ENCODE measurements around the gene ANO10.
"Not testable (repeated sequence)": the region's sequence is repeated elsewhere in the genome, so short reads cannot be mapped to it uniquely, and the experiment has no call there.

The ANO10 gene

DNA sequence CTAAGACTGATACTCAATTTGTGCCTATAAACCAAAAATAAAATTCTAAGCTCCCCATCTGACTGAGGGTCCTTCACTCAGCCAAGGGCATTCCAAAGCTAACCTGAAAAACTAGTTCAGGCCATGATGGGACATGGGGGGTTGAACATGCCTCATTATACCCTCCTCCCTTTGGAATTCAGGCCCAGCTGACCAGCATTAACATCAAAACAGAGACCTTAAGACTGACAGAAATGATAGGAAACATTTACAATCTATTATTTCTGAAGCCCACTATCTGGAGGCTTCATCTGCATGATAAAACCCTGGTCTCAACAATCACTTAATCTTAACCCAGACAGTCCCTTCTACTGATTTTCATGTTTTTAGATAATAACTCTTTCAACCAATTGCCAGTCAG, 140.4 kb downstream of the ANO10 start:
- in situ Hi-C loops (cut with MboI; ENCODE audit: low sequenced_read_pairs) = no loop called here

DNA sequence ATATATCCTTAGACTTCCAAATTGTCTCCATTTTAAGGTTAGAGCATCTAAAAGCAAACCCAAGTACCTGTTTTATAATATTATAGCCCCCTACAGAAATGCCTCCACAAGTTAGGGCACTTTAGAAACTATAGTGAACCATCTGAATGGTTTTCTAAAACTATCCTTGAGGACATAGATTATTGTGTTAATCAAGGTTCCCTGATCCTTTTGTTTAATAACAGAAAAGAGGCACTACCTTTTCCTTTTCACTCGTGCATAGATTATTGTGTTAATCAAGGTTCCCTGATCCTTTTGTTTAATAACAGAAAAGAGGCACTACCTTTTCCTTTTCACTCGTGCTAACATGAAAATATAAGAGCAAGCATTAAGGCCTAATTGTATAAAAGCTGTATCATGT, 143.0 kb downstream of the ANO10 start:
- in situ Hi-C loops (cut with MboI; ENCODE audit: low sequenced_read_pairs) = not testable (repeated sequence)

DNA sequence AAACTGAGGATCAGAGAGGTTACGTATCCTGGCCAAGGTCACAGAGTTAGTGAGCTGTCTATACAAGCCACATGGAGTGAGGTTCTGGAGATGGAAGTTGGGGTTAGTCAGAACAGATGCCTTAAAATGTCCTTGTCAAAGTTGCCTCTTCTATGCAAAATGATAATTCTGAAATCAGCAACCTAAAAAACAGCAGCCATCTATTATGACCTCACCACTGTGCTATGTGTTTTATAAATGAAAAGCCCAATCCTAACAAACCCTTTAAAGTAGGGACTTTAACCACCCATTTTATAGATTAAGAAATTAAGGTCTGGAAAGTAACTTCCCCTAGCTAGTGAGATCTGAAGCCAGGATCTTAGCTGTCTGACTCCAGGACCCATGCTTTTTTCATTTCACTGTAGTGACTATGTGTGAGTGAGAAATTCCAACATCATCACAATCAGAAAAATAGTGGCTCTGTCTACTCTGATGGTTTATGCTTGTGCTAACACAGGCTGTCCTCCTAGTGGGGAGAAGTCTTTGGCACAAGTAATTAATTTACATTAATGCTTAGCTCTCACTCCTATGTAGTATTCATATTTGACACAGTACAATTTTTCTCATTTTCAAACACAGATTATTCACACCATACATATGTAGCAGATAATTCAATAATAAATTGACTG, 143.6 kb downstream of the ANO10 start:
- in situ Hi-C loops (cut with MboI; ENCODE audit: low sequenced_read_pairs) = no loop called here

DNA sequence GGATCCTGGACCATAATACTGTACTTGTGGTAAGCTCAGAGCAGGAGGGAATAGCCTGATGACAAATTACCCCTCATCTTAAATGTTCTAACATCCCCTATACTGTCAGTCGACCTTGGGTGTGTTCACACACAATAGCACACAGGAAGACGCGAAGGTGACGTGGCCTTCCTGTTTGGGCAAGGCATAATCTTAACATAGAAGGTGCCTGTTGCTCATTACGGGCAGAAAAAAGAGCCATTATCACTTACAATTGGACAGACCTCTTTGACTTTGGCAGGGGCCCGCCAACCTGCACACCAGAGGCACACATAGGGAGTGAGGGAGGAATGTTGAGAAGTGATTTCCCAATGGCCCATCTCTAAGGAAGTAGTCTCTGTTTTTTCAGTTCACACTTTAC, 144.2 kb downstream of the ANO10 start:
- in situ Hi-C loops (cut with MboI; ENCODE audit: low sequenced_read_pairs) = no loop called here

DNA sequence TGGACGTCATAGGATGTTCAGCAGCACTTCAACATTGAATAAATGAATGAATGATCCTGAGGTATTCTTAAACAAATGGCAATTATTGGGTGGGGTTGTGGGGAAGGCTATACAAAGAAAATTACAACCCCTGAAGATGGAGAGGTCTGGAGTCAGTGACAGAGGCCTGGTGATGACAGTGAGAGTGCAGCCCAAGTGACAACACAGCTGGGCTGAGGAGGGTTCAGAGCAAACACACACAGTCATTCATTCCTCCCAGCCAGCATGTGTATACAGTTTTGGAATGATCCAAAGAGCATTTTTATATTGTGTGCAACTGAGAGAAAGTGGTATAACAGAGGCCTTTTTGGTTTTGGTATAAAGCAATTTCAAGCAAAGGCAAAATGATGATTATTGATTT, 148.1 kb downstream of the ANO10 start:
- in situ Hi-C loops (cut with MboI; ENCODE audit: low sequenced_read_pairs) = no loop called here

DNA sequence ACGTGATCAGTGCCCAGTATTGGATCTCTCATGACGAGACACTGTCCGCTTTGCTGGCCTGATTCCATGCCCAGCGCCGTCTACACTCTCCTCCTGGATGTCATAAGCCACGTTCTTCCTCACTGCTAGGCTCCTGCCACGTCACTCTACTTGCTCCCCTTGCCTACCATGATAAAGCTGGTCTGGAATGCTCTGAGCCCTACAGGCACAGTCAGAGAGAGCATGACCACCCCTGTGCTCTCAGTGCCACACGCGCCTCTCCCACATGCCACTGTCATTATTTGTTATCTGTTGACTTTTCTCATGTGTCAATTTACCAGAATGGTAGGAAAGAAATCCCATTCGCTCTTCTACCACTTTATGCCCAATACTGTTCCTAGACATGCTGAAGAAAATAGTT, 148.6 kb downstream of the ANO10 start:
- in situ Hi-C loops (cut with MboI; ENCODE audit: low sequenced_read_pairs) = no loop called here

DNA sequence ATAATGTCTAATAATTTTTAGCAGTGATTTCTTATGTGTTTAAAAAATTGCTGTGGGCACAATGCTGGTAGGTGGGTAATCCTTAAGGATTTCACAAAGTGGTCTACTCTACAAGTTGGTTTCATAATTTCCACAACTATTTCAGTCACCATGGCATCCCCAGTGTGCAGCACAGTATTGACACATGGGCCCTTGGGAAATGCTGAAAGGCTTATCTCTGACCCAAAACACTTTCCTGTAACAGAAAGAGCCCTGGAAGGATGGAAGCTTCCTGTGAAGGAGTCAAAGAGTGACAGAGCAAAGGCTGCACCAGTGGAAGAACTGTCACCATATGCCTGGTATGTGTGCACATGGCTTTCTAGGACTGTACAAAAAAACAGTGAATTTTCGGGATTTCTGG, 153.7 kb downstream of the ANO10 start:
- in situ Hi-C loops (cut with MboI; ENCODE audit: low sequenced_read_pairs) = no loop called here

DNA sequence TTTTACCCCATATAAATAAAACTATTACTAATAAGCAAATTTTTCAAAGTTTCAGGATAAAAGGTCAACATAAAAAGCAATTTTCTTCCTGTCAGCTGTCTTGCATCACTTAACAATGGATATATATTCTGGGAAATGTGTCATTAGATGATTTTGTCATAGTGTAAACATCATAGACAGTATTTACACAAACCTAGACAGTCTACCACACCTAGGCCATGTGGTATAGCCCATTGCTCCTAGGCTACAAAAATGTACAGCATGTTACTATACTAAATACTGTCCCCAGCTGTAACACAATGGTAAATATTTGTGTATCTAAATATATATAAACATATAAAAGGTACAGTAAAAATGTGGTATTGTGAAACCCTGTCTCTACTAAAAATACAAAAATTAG, 156.7 kb downstream of the ANO10 start:
- in situ Hi-C loops (cut with MboI; ENCODE audit: low sequenced_read_pairs) = no loop called here

DNA sequence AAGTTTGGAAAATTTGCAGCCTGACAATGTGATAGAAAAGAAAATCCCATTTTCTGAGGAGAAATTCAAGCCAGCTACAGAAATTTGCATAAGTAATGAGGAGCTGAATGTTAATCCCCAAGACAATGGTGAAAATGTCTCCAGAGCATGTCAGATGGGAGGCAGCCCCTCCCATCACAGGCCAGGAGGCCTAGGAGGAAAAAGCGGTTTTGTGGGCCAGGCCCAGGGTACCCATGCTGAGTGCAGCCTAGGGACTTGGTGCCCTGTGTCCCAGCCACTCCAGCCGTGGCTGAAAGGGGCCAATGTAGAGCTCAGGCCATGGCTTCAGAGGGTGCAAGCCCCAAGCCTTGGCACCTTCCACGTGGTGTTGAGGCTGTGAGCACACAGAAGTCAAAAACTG, 159.2 kb downstream of the ANO10 start:
- in situ Hi-C loops (cut with MboI; ENCODE audit: low sequenced_read_pairs) = not testable (repeated sequence)

DNA sequence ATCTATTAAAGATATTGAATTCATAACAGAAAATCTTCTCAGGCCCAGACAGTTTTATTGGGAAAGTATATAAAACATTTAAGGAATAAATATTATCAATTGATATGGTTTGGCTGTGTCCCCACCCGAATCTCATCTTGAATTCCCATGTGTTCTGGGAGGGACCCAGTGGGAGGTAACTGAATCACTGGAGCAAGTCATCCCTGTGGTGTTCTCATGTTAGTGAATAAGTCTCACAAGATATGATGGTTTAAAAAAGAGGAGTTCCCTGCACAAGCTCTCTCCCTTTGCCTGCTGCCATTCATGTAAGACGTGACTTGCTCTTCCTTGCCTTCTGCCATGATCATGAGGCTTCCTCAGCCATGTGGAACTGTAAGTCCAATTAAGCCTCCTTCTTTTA, 160.5 kb downstream of the ANO10 start:
- in situ Hi-C loops (cut with MboI; ENCODE audit: low sequenced_read_pairs) = no loop called here

DNA sequence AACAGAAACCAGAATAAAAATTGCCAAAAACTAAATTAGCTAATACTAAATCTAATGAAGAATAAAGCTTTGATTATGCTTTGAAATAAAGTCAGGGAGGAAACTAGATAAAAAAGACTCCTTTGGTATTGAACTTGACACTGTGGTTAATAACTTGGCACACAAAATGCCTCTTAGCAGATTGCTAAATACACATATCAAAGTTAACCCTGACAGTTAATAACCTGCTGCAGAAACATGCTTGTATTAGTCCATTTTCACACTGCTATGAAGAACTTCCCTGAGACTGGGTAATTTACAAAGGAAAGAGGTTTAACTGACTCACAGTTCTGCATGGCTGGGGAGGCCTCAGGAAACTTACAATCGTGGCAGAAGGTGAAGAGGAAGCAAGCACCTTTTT, 164.8 kb downstream of the ANO10 start:
- in situ Hi-C loops (cut with MboI; ENCODE audit: low sequenced_read_pairs) = not testable (repeated sequence)

DNA sequence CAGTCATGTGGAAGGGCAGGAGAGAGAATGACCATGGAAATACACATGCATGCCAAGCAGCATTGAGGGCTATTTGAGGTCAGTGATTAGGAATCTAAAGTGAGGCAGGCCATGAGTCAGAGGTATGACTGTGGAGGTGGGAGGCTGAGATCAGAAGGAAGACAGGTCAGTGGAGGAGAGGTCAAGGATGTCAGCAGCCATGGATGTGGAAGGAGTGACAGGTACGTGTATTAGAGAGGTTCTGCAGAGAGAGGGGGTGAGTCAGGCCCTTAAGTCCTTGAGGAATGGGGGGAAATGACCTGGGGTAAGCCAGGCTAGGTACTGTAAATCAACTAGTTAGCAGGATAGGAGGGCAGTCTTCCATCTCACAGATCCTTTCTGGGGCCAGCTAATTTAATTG, 166.6 kb downstream of the ANO10 start:
- in situ Hi-C loops (cut with MboI; ENCODE audit: low sequenced_read_pairs) = no loop called here

DNA sequence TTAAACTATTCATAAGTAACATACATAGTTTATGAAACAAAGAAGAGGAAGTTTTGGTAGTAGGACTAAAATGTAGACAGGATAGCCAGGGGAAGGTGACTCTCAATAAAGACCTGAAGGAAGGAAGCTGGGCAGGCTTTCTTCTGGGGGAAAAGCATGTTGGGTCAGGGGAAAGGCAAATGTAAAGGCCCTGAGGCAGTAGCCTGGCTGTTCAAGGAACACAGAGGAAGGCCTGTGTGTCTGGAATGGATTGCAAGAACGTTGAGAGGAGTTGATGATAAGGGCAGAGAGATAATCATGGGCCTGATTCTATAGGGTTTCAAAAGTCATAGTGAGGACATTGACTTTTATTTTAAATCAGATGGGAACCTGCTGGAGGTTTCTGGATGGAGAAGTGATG, 167.8 kb downstream of the ANO10 start:
- in situ Hi-C loops (cut with MboI; ENCODE audit: low sequenced_read_pairs) = no loop called here

DNA sequence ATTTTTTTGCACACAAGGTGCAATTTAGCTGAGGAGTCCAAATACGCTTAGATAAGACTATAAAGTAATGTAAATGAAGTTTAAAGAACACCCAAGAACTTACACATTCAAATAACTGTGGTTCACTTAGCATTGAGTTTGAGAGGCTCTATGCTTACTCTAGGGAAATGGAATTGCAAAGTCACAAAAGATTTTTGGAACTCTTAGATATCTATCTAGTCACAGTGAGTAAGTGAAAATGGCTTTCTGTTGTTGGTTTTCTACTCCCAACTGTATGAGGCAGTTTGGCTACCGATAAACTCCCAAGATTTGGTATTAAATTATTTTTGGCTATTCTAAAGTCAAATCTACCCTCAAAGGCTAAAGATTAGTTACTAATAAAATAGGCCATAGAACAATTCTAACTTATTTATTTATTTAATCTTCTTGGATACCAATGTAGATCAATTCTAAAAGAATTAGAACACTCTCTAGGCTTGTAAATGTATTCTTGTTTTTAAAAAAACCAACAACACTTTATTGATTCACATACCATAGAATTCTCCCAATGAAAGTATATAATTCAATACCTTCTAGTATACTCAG, 170.0 kb downstream of the ANO10 start:
- in situ Hi-C loops (cut with MboI; ENCODE audit: low sequenced_read_pairs) = no loop called here

DNA sequence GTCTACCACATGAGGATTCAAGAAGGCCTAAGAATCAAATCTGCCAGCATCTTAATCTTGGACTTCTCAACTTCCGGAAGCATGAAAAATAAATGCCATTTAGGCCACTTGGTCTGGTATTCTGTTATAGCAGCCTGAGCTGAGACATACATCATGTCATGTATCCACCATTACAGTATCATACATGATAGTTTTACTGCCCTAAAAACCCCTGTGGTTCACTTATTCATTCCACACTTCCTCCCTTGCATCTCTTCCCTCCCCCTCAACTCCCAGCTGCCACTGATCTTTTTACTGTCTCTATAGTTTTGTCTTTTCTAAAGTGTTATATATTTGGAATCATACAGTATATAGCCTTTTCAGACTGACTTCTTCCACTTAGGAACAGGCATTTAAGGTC, 173.7 kb downstream of the ANO10 start:
- in situ Hi-C loops (cut with MboI; ENCODE audit: low sequenced_read_pairs) = no loop called here

DNA sequence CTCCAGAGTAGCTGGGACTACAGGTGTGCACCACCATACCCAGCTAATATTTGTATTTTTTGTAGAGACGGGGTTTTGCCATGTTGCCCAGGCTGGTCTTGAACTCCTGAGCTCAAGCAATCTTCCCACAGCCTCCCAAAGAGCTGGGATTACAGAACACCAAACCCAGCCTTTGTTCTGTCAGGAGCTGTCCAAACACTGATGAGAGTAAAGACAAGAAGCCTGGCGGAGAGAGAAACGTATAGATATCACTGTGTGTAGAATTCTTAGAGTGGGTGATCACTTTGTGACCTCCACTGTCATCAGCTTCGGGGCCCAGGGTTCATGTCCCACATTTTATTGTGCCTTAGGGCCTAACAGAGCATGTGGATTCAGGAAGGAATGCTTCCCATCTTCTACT, 176.0 kb downstream of the ANO10 start:
- in situ Hi-C loops (cut with MboI; ENCODE audit: low sequenced_read_pairs) = no loop called here

DNA sequence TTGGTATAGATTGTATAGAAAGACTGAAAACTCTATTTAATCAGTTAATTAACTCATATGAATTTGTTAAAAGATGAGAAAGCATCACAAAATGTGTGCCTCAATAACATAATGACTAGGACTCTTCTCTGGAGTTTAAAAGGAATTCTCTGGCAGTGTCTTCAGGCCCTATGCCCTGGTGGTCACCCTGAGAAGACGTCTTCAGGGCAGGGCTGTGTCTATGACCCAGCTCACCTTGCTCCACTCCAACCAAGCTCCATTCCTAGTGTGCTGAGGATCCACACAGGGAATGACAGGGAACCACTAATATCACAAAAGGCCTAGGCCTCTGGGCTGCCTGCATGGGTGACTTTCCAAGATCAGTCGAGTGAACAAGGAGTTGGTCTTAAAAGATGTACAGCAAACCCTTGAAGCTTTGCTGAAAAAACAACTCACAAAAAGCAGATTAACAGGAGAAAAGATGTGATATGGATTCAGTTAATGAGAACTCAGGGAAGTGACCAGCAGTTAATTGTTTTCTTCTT, 178.9 kb downstream of the ANO10 start:
- in situ Hi-C loops (cut with MboI; ENCODE audit: low sequenced_read_pairs) = no loop called here

DNA sequence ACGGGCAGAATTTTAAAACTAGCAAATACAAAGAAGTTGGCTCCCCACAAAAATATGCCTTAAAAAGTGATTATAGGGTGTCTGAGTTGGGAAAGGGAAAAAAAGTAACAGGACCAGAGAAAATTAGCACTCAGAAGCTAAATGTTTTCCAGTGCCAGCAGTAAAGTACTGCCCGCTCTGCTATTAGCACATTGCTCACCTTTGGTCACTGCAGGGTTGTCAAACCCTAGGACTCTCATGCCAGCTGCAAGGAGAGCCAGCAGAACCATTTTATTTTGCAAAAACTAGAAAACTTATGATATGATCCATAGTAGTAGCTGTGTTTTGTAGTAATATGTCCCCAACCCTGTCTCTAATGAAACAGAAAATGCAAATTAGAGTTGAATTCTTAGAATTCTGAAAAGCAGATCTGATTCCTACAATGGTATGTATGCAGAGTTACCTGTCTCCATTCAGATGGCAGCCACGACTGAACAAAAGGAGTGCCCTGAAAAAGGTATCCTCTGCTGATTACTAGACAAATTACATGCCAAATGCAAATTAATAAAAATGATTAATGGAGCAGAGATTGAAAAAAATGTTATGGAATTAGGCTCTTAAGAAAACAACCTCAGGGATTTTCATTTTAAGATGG, 185.2 kb downstream of the ANO10 start:
- in situ Hi-C loops (cut with MboI; ENCODE audit: low sequenced_read_pairs) = no loop called here

DNA sequence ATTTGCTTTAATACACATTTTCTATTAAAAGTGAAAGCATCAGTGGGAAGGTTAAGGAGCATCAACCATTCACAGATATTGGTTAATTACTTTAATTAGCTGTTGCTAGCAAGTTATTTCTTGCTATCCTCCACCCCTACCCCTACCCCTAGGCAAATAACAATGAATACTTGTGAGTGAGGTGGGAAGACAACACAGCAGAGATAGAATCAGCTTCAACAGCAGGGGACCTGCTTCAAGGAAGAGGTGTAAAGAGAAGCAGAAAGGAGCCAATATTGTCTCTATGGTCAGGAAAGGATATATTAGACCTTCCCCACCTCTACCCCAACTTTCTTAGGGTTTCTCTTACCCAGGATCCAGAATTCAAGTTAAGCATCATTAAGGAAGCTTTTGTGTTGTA, 186.1 kb downstream of the ANO10 start:
- in situ Hi-C loops (cut with MboI; ENCODE audit: low sequenced_read_pairs) = no loop called here

DNA sequence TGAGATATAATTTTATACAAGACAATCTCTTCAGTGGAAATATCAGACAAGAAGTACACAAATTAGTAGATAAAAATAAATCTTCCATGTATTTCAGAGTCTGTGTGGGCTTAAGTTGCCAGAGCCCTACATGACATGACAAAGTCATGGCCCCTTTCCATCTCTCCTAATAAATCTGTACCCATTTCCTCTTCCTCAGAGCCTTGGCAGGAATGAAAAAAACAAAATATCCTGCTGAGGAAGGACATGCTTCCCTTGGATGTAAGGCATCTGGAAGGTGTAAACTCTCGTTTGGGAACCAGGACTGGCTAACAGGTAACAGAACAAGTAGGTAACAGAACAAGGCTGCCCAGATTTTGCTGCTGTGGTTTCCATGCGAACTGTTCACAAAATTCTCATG, 187.4 kb downstream of the ANO10 start:
- in situ Hi-C loops (cut with MboI; ENCODE audit: low sequenced_read_pairs) = no loop called here

DNA sequence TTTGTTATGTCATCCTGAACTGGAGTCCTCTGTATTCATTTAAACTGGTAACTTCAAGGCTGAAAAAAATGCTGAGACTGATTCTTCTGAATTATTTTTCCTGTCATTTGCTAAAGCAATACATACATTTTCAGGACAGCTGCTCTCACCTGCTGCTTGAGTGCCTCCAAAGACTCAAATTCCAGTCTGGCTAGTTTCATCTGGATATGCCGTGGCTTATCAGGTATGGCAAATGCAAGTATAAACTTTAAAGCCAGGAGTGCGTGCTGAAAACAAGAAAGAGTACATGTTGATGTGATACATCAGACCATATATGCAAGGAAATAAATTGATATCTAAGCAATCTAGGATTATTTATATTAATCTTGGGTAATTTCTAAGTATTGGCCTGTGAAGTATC, 189.3 kb downstream of the ANO10 start:
- in situ Hi-C loops (cut with MboI; ENCODE audit: low sequenced_read_pairs) = no loop called here

DNA sequence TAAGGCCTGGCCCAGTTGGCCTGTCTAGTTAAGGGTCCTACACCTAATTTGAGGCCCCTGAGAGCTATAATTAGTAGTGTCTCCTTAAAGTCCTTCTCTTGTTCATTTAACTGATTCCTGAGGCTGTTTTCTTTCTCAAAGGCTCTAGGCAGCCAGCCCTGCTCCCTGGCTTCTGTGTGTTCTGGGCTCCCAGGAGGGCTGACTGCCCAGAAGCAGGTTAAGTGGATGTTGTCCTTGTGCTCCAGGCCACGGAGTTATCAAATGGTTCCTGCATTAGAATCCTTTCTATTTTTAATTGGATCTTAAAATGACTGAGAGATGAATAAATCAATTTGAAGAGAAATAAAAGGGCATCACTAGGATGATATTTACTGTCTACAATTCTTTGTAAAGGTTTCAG, 195.4 kb downstream of the ANO10 start:
- in situ Hi-C loops (cut with MboI; ENCODE audit: low sequenced_read_pairs) = no loop called here

All from HL-60/S4 treated with phorbol 12-myristate 13-acetate at 8.2 ng/mL for 4 days and 3 days (cell line).